Osteocyte (in vitro differentiated cells): Measurements from ENCODE around the gene OR2J2. TPM values are rescaled to one million over a fixed set of nuclear protein-coding genes. Genes with fewer than 3 reads are reported as not detected.
"Not testable (repeated sequence)": the region's sequence is repeated elsewhere in the genome, so short reads cannot be mapped to it uniquely, and the experiment has no call there.

Experiments used
- DNase-seq: peaks from one replicate; pipeline ENCODE4 v3.0.0; 2021; ENCODE audit warnings: mixed read lengths; ENCODE audit not compliant: unreplicated experiment; ENCODE audit errors: extremely low spot score
- H3K27ac Mint-ChIP-seq: one replicate; pipeline ENCODE4 v1.8.0; 2021; ENCODE audit warnings: mild to moderate bottlenecking, mixed read lengths; ENCODE audit not compliant: unreplicated experiment
- H3K27me3 Mint-ChIP-seq: one replicate; pipeline ENCODE4 v1.8.0; 2021; ENCODE audit warnings: mixed read lengths; ENCODE audit not compliant: unreplicated experiment
- H3K36me3 Mint-ChIP-seq: one replicate; pipeline ENCODE4 v1.8.0; 2021; ENCODE audit warnings: mixed read lengths; ENCODE audit not compliant: unreplicated experiment
- H3K4me1 Mint-ChIP-seq: one replicate; pipeline ENCODE4 v1.8.0; 2021; ENCODE audit warnings: mixed read lengths; ENCODE audit not compliant: unreplicated experiment
- H3K4me3 Mint-ChIP-seq: one replicate; pipeline ENCODE4 v1.8.0; 2021; ENCODE audit warnings: mild to moderate bottlenecking, moderate library complexity, mixed read lengths; ENCODE audit not compliant: unreplicated experiment
- H3K9me3 Mint-ChIP-seq: one replicate; pipeline ENCODE4 v1.8.0; 2021; ENCODE audit warnings: mixed read lengths; ENCODE audit not compliant: unreplicated experiment
- total RNA-seq: library from RNA; stranded (reverse); gene quantifications from 2 replicates; pipeline ENCODE4 v1.2.1, GENCODE V29; 2021
- TF ChIP-seq, protein P1 (sequence below): fragments of 200-600 bp; sonication (generic); IDR thresholded peaks from 2 replicates; pipeline ENCODE4 v1.5.0; 2021; ENCODE audit warnings: antibody characterized with exemption, mild to moderate bottlenecking, moderate library complexity

OR2J2 gene
- total RNA-seq, 1 donor from 2014 or later = not detected

DNA sequence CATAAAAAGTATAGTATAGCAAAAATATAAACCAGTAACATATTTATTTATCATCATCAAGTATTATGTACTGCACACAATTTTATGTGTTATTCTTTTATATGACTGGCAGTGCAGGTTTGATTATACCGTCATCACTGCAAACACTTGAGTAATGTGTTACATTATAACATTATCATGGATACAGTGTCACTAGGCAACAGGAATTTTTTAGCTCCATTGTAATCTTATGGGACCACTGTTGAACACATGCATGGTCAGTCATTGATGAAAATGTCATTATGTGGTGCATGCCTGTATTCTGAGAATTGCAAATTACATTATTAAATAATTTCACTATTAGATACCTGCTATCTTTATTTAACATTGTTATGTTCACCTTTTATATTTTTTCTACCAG, 29.1 kb upstream of the OR2J2 start:
- H3K9me3 Mint-ChIP-seq = no peaks in the 10 kb centered on the region
- no peak for DNase-seq
- H3K27me3 Mint-ChIP-seq = no peaks in the 10 kb centered on the region
- no peak overlapping the region for H3K4me3 Mint-ChIP-seq
- H3K27ac Mint-ChIP-seq = no peak overlapping the region
- H3K36me3 Mint-ChIP-seq = no peaks in the 10 kb centered on the region
- TF ChIP-seq, protein P1, sequence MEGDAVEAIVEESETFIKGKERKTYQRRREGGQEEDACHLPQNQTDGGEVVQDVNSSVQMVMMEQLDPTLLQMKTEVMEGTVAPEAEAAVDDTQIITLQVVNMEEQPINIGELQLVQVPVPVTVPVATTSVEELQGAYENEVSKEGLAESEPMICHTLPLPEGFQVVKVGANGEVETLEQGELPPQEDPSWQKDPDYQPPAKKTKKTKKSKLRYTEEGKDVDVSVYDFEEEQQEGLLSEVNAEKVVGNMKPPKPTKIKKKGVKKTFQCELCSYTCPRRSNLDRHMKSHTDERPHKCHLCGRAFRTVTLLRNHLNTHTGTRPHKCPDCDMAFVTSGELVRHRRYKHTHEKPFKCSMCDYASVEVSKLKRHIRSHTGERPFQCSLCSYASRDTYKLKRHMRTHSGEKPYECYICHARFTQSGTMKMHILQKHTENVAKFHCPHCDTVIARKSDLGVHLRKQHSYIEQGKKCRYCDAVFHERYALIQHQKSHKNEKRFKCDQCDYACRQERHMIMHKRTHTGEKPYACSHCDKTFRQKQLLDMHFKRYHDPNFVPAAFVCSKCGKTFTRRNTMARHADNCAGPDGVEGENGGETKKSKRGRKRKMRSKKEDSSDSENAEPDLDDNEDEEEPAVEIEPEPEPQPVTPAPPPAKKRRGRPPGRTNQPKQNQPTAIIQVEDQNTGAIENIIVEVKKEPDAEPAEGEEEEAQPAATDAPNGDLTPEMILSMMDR = no peak
- H3K4me1 Mint-ChIP-seq = no peaks in the 10 kb centered on the region

GRCh38 chr6:29142309-29142708, 28.4 kb upstream of the OR2J2 start:
- Mint-ChIP-seq H3K4me3 (no peak overlapping the region), H3K27me3 (no peaks in the 10 kb centered on the region), H3K27ac (no peak overlapping the region), H3K9me3 (no peaks in the 10 kb centered on the region), H3K36me3 (no peaks in the 10 kb centered on the region), H3K4me1 (no peaks in the 10 kb centered on the region)
- no peak for DNase-seq
- TF ChIP-seq, protein P1 = no peak

- Mint-ChIP-seq H3K36me3 (no peaks in the 10 kb centered on the region), H3K4me3 (no peak overlapping the region), H3K9me3 (no peaks in the 10 kb centered on the region), H3K4me1 (no peaks in the 10 kb centered on the region), H3K27me3 (no peaks in the 10 kb centered on the region), H3K27ac (no peak overlapping the region)
- no peak for DNase-seq
- TF ChIP-seq, protein P1 = no peak
These were observed 24.5 kb upstream of the OR2J2 start for GRCh38 chr6:29146179-29146578.

- Mint-ChIP-seq H3K9me3 (no peaks in the 10 kb centered on the region), H3K27ac (no peak overlapping the region), H3K27me3 (no peaks in the 10 kb centered on the region), H3K36me3 (no peaks in the 10 kb centered on the region), H3K4me3 (no peak overlapping the region), H3K4me1 (no peaks in the 10 kb centered on the region)
- DNase-seq = no peak
- TF ChIP-seq, protein P1 = no peak
These were observed 23.6 kb upstream of the OR2J2 start for GRCh38 chr6:29147074-29147473.

DNA sequence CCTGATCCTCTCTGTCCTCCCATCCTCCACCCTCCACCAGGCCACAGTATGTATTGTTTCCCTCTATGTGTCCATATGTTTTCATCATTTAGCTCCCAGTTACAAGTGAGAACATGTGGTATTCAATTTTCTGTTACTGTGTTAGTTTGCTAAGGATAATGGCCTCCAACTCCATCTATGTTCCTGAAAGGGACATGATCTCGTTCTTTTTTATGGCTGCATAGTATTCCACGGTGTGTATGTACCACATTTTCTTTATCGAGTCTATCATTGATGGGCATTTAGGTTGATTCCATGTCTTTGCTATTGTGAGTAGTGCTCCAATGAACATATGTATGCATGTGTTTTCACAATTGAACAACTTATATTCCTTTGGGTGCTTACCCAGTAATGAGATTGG, 21.3 kb upstream of the OR2J2 start:
- H3K9me3 Mint-ChIP-seq, DNase-seq, H3K4me1 Mint-ChIP-seq: not testable (repeated sequence)

GRCh38 chr6:29153083-29153482, 17.6 kb upstream of the OR2J2 start:
- no peaks in the 10 kb centered on the region for H3K4me1 Mint-ChIP-seq
- H3K4me3 Mint-ChIP-seq = no peak overlapping the region
- no peaks in the 10 kb centered on the region for H3K36me3 Mint-ChIP-seq
- DNase-seq = no peak
- TF ChIP-seq, protein P1 = no peak
- H3K9me3 Mint-ChIP-seq = no peaks in the 10 kb centered on the region
- H3K27me3 Mint-ChIP-seq = no peaks in the 10 kb centered on the region
- H3K27ac Mint-ChIP-seq = no peak overlapping the region

More for the DNA sequence above, 21.3 kb upstream of the OR2J2 start:
- H3K27ac Mint-ChIP-seq, H3K36me3 Mint-ChIP-seq, H3K4me3 Mint-ChIP-seq, H3K27me3 Mint-ChIP-seq: not testable (repeated sequence)

- not testable (repeated sequence) for H3K36me3 Mint-ChIP-seq, H3K27ac Mint-ChIP-seq, H3K4me1 Mint-ChIP-seq, H3K9me3 Mint-ChIP-seq, H3K4me3 Mint-ChIP-seq, DNase-seq, H3K27me3 Mint-ChIP-seq
These were observed 15.5 kb upstream of the OR2J2 start for GRCh38 chr6:29155182-29155581.

DNA sequence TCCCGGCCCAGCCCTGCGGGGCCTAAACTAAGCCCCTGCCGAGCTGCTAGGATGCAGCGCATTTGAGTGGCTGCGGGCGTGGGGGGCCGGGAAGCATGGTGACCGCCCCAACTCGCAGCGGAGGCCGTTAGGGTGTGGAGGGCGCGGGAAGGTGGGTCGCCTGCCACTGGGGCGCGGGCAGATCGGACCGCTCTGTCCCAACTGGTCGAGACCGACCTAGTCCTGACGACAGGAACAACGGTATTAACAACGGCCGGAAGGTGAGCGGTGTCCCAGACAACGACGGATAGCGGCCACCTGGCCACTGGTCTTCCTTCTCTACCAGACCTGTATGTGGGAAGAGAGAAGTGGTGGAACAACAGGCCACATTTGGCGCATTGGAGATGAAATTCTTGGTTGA, 10.8 kb upstream of the OR2J2 start:
- not testable (repeated sequence) for H3K27me3 Mint-ChIP-seq, DNase-seq, H3K36me3 Mint-ChIP-seq, H3K4me1 Mint-ChIP-seq, H3K4me3 Mint-ChIP-seq, H3K27ac Mint-ChIP-seq, H3K9me3 Mint-ChIP-seq
